KG1 (cell line): ENCODE data around the gene ESPNL.

Experiments used
- DNase-seq: peaks from one replicate; lab custom pipeline; 2025; lab: John Stamatoyannopoulos, UW

ESPNL gene

GRCh38 chr2:238097988-238098871, 1.9 kb upstream of the ESPNL start:
- DNase-seq = no peak

GRCh38 chr2:238098901-238099713, 1.0 kb upstream of the ESPNL start:
- DNase-seq = no peak

GRCh38 chr2:238099714-238100048, 459 bp upstream of the ESPNL start:
- no peak for DNase-seq

- no peak for DNase-seq
Observed at GRCh38 chr2:238100821-238101771, 956 bp downstream of the ESPNL start.

- no peak for DNase-seq
Observed at GRCh38 chr2:238101891-238102841, 2.0 kb downstream of the ESPNL start.

- DNase-seq = no peak
Observed at GRCh38 chr2:238102865-238103264, 2.7 kb downstream of the ESPNL start.

- no peak for DNase-seq
Observed at GRCh38 chr2:238103465-238104225, 3.5 kb downstream of the ESPNL start.

GRCh38 chr2:238104226-238104690, 4.1 kb downstream of the ESPNL start:
- DNase-seq = no peak

- DNase-seq = no peak
Observed at GRCh38 chr2:238104691-238105371, 4.7 kb downstream of the ESPNL start.

- DNase-seq = no peak
Observed at GRCh38 chr2:238105506-238106338, 5.6 kb downstream of the ESPNL start.

- no peak for DNase-seq
Observed at GRCh38 chr2:238106339-238106697, 6.2 kb downstream of the ESPNL start.

- no peak for DNase-seq
Observed at GRCh38 chr2:238106698-238107524, 6.8 kb downstream of the ESPNL start.

- no peak for DNase-seq
Observed at GRCh38 chr2:238107525-238108422, 7.6 kb downstream of the ESPNL start.

GRCh38 chr2:238108423-238109183, 8.5 kb downstream of the ESPNL start:
- no peak for DNase-seq

- DNase-seq = no peak
Observed at GRCh38 chr2:238113611-238114010, 13.5 kb downstream of the ESPNL start.

- DNase-seq = no peak
Observed at GRCh38 chr2:238114331-238114841, 14.2 kb downstream of the ESPNL start.
